ENCODE measurements around the gene SOCS4.
"Not testable (repeated sequence)": the region's sequence is repeated elsewhere in the genome, so short reads cannot be mapped to it uniquely, and the experiment has no call there.

Gene SOCS4

GRCh38 chr14:55052269-55052930 lies 25.4 kb downstream of the SOCS4 start:
- DNase-seq: peak; percentile 29

GRCh38 chr14:55053018-55053417 lies 26.0 kb downstream of the SOCS4 start:
- no peak for DNase-seq

GRCh38 chr14:55053500-55053899 lies 26.5 kb downstream of the SOCS4 start:
- no peak for DNase-seq

GRCh38 chr14:55054098-55054497 lies 27.1 kb downstream of the SOCS4 start:
- no peak for DNase-seq

- no peak for DNase-seq
Observed at GRCh38 chr14:55057919-55058318, 30.9 kb downstream of the SOCS4 start.

GRCh38 chr14:55059333-55059732 lies 32.3 kb downstream of the SOCS4 start:
- DNase-seq: no peak

- DNase-seq: no peak
Observed at GRCh38 chr14:55062517-55063351, 35.7 kb downstream of the SOCS4 start.

- not testable (repeated sequence) for DNase-seq
Observed at GRCh38 chr14:55064896-55065295, 37.9 kb downstream of the SOCS4 start.

- no peak for DNase-seq
Observed at GRCh38 chr14:55065411-55065810, 38.4 kb downstream of the SOCS4 start.

- no peak for DNase-seq
Observed at GRCh38 chr14:55066223-55066622, 39.2 kb downstream of the SOCS4 start.

- no peak for DNase-seq
Observed at GRCh38 chr14:55070981-55071411, 44.0 kb downstream of the SOCS4 start.

GRCh38 chr14:55071870-55072640 lies 45.0 kb downstream of the SOCS4 start:
- DNase-seq: peak; percentile 84

- DNase-seq: peak; percentile 88
Observed at GRCh38 chr14:55073856-55074255, 46.8 kb downstream of the SOCS4 start.

GRCh38 chr14:55074662-55075061 lies 47.6 kb downstream of the SOCS4 start:
- DNase-seq: peak; percentile 35

- DNase-seq: peak; percentile 45
Observed at GRCh38 chr14:55075628-55076175, 48.7 kb downstream of the SOCS4 start.

GRCh38 chr14:55077170-55078151 lies 50.4 kb downstream of the SOCS4 start:
- peak; percentile 71 for DNase-seq

- DNase-seq: not testable (repeated sequence)
Observed at GRCh38 chr14:55079961-55080360, 52.9 kb downstream of the SOCS4 start.

GRCh38 chr14:55084401-55085059 lies 57.5 kb downstream of the SOCS4 start:
- DNase-seq: no peak

GRCh38 chr14:55085060-55085660 lies 58.1 kb downstream of the SOCS4 start:
- no peak for DNase-seq

- no peak for DNase-seq
Observed at GRCh38 chr14:55086938-55087337, 59.9 kb downstream of the SOCS4 start.

GRCh38 chr14:55088356-55088755 lies 61.3 kb downstream of the SOCS4 start:
- DNase-seq: no peak
